LNCaP clone FGC (cell line): Measurements from ENCODE around the gene LAPTM5.

Source experiments
- DNase-seq: peaks from one replicate; pipeline ENCODE4 v3.0.0-alpha.2; 2011; ENCODE audit warnings: low read depth
- H3K4me3 ChIP-seq: 2 replicates; pipeline ENCODE4 v1.5.1; 2011; ENCODE audit warnings: mild to moderate bottlenecking, low read depth, low read length, control low read depth
- TF ChIP-seq, protein P1 (sequence below): IDR thresholded peaks from 2 replicates; pipeline ENCODE4 v1.5.1; 2012; ENCODE audit warnings: mild to moderate bottlenecking; ENCODE audit not compliant: control insufficient read depth, insufficient read depth; ENCODE audit errors: extremely low read depth

Gene LAPTM5

DNA sequence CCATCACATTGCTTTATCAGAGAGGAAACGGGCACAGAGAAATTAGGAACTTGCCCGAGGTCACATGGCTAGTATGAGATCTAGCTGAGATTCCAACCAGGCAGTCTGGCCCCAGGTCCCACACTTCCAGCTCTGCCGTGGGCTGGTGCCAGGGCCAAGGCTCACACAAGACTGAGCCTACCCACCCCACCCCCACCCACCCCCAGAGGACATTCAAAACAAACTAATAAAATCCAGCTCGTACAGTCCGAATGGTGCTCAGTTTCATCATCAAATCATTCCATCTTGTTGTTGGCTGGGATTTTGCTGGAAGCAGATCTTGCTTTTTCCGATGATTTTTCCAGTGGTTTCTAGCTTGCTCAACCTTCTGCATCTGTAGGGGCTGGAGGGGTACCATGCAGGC is 62.1 kb downstream of the LAPTM5 start:
- TF ChIP-seq, protein P1, sequence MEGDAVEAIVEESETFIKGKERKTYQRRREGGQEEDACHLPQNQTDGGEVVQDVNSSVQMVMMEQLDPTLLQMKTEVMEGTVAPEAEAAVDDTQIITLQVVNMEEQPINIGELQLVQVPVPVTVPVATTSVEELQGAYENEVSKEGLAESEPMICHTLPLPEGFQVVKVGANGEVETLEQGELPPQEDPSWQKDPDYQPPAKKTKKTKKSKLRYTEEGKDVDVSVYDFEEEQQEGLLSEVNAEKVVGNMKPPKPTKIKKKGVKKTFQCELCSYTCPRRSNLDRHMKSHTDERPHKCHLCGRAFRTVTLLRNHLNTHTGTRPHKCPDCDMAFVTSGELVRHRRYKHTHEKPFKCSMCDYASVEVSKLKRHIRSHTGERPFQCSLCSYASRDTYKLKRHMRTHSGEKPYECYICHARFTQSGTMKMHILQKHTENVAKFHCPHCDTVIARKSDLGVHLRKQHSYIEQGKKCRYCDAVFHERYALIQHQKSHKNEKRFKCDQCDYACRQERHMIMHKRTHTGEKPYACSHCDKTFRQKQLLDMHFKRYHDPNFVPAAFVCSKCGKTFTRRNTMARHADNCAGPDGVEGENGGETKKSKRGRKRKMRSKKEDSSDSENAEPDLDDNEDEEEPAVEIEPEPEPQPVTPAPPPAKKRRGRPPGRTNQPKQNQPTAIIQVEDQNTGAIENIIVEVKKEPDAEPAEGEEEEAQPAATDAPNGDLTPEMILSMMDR, result no peak
- no peak overlapping the region for H3K4me3 ChIP-seq
- DNase-seq, result no peak

DNA sequence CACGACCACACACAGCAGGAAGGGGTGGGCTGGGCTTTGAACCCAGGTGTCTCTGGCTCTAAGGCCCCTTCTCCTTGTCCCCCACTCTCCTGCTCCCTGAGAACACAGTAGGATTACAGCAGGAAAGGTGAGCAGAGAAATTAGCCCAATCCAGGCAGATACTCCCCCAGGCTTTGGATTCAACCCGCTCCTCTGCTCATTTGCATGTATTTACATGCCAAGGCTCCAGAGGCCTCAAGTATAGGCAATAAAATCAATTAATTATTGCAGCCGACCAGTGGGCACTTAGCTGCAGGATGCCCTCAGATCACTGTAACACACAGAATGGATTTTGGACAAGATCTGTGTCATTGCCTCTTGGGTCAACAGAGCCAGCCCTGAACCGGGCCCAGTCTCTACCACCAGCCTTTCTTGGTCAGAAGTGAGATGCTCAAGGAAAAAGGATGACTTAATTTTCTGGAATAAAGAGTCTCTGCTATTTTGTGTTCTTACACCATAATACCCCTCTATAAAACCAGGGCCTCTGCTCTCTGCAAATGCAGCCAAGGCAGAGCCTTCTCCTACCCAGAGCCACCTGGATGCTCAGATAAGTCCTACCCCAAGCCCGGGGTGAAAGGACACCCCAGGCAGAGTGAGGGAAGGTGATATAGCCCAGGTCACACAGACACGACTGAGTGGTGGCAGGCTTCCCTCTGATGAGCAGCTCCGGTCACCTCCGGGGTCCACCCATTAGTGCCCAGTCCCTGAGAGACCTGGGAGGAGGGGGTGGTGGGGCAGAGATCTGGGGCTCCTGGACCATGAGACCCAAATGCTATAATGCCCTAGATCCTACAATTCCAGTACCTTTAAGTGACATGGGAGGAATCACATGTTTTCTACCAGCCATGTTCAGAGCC is 63.0 kb downstream of the LAPTM5 start:
- TF ChIP-seq, protein P1, result no peak
- no peak overlapping the region for H3K4me3 ChIP-seq
- no peak for DNase-seq

DNA sequence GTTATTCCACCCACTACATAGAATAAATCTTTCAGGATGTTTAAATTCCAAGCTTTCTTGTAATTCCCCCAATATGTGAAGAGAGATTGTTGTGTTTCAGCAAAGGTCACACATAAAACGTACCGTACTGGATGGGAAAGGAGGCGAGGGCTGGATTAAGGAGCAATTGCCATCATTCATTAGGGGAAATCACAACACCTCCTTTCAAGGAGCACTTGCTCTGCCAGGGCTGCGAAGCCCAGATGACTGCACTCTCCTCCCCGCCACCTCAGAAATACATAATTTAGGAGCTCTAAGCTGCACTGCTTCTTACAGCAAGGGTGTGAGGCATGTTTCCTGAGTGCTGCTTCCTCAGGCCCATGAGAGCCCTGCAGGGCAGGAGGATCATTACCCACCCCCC is 63.8 kb downstream of the LAPTM5 start:
- DNase-seq, result no peak
- no peak overlapping the region for H3K4me3 ChIP-seq
- TF ChIP-seq, protein P1, result no peak

DNA sequence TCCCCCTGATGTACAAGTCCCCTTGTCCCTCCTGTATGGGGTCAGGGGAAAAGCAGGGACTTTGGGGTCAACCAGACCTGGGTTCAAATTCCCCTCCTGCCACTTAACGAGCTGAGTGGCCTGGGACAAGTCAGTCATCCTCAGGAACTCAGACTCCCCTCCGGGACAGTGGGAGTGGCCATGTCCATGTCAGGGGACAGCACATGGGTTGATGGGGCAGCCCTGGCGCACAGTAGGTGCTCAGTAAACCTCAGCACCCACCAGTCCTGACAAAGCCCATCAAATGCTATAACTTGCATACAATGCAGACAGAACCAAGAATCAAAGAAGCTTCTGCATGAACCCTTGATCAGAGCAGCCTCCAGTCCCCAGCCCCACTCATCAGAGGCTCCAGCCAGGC is 64.2 kb downstream of the LAPTM5 start:
- no peak overlapping the region for H3K4me3 ChIP-seq
- TF ChIP-seq, protein P1, result no peak
- no peak for DNase-seq

DNA sequence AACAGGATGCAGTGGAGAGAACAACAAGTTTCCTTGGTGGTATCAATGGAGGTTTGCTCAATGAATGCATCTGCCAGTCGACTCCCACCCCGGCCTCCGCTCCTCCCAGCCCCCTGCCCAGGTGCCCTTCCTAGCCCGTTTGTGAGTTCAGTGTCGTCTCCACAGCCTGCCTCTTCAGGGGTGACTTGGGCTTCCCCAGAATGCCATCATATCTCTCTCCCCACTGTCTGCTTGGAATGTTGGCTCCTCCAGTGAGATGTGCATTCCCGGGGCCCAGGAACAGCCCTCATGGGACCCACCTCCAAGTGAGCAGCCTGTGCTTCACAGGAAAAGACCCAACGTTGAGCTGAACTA is 64.6 kb downstream of the LAPTM5 start:
- no peak for DNase-seq
- TF ChIP-seq, protein P1, result no peak
- no peak overlapping the region for H3K4me3 ChIP-seq

DNA sequence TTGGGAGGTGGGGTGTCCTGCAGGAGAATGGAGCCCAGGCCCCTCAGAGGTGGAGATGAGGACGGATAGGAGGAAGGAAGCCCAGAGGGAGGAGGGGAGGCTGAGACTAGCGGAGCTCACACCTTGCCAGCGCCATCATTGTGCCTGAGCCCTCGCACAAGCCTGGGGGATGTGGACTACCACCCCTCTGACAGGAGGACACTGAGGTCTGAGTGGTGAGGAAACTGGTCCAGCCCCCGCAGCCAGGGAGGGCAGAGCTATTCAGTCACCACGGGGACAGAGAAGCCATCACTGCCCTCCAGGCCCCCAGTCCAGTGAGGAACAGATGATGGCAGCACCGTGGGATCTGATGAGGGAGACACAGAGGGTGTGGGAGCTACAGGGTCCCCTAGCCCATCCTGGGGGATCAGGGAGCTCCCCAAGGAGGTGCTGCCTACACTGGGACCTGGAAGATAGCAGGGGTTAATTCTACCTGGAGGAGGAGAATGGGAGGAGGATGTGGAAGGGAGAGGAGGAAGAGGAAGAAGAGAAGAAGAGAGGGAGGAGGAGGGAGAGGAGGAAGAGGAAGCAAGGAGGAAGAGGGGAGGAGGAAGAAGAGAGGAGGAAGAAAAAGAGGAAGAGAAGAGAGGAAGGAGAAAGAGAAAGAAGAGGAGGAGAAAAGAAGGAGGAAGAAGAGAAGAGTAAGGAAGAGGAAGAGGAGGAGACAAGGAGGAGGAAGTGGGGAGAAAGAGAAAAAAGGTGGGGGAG is 65.2 kb downstream of the LAPTM5 start:
- TF ChIP-seq, protein P1, result no peak
- no peak for DNase-seq
- H3K4me3 ChIP-seq, result no peak overlapping the region
